NCI-H82 (cell line): ENCODE data around the gene CBLN3.

ENCODE experiments used
- DNase-seq: peaks from one replicate; lab custom pipeline; 2025; lab: John Stamatoyannopoulos, UW

CBLN3 gene

GRCh38 chr14:24426150-24426911, 3.1 kb downstream of the CBLN3 start:
- DNase-seq, result no peak

DNA sequence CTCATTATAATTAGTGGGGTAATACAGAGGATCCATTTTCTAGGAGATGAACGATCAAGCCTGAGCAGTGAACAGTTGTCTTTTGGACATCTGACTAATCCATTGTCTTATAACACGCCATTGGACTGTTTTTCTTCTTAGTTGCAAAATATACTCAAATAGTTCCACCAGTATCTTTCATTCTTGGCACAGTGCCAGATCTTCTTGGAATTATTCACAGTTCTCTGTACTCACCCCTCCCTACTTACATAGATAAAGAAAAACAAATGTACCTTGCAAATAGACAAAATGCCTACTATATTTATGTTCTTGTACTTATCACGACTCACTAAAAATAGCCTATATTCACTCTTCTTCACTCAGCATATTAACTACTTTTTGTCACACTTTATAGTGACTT, 3.8 kb downstream of the CBLN3 start:
- DNase-seq, result peak; percentile 16

- no peak for DNase-seq
These were observed 6.5 kb downstream of the CBLN3 start for GRCh38 chr14:24422694-24423601.

DNA sequence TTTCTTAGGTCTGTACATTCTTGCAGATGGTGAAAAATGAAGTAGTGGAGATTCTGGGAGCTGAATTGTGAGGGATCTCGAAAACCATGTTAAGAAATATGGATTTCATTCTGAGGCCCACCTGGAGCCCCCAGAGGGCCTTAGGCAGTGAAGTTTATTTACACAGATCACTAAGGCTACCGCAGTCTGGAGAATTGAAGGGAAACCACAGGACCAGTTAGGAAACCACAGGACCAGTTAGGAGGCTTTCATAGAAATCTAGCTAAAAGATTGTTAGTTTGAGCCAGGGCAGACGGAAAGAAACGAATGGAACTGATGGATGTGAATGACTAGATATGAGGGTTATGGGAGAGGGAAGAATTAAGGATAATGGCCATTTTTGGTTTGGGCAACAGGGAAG, 7.2 kb downstream of the CBLN3 start:
- DNase-seq, result no peak

DNA sequence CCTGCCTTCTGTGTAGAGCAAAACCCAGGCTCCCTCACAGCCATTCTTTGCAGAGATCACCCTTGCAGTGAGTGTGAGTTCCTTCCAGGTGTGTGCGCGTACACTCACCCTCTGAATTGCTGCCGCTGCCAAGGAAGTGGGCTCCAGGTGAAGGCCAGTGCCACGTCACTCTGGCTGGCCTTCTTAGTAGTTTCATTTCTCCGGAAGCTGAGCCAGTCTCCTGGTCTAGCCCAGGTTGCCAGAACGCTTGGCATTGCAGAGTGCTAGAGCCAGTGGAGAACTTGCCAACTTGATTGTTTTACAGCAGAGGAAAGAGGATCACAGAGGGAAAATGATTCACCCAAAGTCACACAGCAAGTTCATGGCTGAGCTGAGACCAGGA, 11.0 kb downstream of the CBLN3 start:
- DNase-seq, result no peak

- DNase-seq, result no peak
These were observed 11.5 kb downstream of the CBLN3 start for GRCh38 chr14:24417832-24418491.

GRCh38 chr14:24416932-24417619, 12.4 kb downstream of the CBLN3 start:
- DNase-seq, result no peak

DNA sequence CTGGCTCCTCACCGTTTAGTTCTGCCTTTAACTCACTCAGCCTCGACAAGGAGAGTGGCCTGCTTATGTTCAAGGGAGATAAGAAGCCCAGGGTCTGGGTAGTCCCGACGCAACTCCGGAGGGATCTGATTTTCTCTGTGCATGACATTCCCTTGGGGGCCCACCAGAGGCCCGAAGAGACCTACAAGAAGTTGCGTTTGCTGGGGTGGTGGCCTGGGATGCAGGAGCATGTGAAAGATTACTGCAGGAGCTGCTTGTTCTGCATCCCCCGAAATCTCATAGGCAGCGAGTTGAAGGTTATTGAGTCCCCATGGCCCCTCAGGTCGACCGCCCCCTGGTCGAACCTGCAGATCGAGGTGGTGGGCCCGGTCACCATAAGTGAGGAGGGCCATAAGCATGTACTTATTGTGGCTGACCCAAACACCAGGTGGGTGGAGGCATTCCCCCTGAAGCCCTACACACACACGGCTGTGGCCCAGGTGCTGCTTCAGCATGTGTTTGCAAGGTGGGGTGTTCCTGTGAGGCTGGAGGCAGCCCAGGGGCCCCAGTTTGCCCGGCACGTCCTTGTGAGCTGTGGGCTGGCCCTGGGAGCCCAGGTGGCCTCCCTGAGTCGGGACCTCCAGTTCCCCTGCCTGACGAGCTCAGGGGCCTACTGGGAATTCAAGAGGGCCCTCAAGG, 13.1 kb downstream of the CBLN3 start:
- no peak for DNase-seq

GRCh38 chr14:24415421-24416253, 13.8 kb downstream of the CBLN3 start:
- no peak for DNase-seq

DNA sequence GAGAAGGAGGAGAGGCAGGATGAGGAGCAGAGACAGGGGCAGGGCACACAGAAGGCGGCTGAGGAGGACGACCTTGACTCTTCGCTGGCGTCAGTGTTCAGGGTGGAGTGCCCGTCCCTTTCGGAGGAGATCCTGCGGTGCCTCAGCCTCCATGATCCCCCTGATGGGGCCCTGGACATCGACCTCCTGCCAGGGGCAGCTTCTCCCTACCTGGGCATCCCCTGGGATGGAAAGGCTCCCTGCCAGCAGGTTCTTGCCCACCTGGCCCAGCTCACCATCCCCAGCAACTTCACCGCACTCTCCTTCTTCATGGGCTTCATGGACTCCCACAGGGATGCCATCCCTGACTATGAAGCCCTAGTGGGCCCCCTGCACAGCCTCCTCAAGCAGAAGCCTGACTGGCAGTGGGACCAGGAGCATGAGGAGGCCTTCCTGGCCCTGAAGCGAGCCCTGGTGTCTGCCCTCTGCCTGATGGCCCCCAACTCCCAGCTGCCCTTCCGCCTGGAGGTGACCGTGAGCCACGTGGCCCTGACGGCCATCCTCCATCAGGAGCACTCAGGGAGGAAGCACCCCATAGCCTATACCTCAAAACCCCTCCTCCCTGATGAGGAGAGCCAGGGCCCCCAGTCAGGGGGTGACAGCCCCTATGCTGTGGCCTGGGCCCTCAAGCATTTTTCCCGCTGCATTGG, 14.6 kb downstream of the CBLN3 start:
- no peak for DNase-seq

GRCh38 chr14:24414077-24414476, 15.4 kb downstream of the CBLN3 start:
- no peak for DNase-seq

GRCh38 chr14:24411443-24412389, 17.8 kb downstream of the CBLN3 start:
- DNase-seq, result peak; percentile 66

DNA sequence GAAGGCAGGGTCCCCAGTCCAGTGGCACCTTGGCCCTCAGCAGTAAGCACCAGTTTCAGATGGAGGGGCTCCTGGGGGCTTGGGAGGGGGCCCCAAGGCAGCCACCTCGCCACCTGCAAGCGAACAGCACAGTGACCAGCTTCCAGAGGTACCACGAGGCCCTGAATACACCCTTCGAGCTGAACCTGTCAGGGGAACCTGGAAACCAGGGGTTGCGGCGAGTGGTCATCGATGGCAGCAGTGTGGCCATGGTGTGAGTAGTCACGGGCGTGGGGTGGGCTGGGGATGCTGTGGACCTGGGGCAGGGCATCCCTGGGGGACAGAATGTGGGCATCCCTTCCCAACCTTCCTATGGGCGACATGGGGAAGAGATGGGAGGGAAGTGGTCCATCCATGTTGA, 19.5 kb downstream of the CBLN3 start:
- no peak for DNase-seq

GRCh38 chr14:24409192-24409591, 20.3 kb downstream of the CBLN3 start:
- DNase-seq, result no peak

GRCh38 chr14:24408764-24409163, 20.7 kb downstream of the CBLN3 start:
- no peak for DNase-seq

DNA sequence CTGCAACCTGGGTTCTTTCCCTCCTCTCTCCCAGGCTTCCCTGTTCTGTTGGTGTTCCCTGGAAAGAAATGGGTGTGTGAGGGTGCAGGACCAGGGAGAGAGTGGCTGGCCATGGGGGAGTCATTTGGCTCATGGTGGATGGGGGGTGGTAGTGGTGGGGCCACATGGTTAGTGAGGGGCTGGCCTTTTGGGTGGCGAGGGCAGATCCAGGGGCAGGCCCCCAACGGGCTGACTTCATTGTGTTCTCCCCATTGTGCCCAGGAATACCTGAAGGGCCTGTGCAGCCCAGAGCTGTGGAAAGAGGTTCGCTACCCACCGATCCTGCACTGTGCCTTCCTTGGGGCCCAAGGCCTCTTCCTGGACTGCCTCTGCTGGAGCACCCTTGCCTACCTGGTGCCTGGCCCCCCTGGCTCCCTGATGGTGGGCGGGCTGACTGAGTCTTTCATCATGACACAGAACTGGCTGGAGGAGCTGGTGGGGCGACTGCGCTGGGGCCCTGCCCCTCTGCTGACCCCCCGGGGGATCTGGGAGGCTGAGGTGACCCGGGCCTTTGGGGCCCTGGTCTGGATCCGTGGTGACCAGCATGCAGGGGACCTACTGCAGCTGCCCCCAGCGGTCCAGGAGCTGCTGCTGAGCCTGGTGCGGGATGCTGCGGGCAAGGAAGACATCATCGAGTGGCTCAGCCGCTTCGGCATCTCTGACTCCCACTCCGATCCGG, 21.7 kb downstream of the CBLN3 start:
- no peak for DNase-seq

- no peak for DNase-seq
These were observed 23.1 kb downstream of the CBLN3 start for GRCh38 chr14:24406416-24406815.

DNA sequence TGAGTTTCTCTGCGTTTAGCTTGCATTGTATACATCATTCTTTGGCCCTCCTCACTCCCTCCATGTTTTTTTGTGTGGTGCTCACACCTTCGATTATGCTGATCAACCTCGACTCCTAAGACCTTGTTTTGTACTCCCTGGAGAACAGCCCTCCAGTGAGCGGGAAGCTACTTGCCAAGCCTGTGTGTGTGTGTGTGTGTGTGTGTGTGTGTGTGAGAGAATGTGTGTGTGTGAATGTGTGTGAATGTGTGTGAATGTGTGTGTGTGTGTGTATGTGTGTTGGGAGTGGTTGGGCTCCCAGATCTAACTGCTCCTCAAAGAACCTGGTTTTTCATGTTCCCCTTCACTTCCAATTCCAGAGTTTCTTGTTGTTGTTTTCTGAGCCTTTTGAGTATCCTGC, 24.7 kb downstream of the CBLN3 start:
- no peak for DNase-seq
